MM.1S (cell line): ENCODE data around the gene VIM.

ENCODE experiments used
- EZH2 ChIP-seq: fragments of 300-600 bp; sonication (generic); optimal IDR thresholded peaks from 2 replicates; pipeline ENCODE3; 2017; ENCODE audit warnings: low read depth, mild to moderate bottlenecking, antibody characterized with exemption, low read length, mixed read lengths
- EZH2phosphoT487 ChIP-seq: fragments of 300-600 bp; sonication (generic); IDR thresholded peaks from 2 replicates; pipeline ENCODE4 v1.6.1; 2018; ENCODE audit warnings: antibody characterized with exemption, low read length
- TF ChIP-seq, protein P1 (sequence below): fragments of 300-600 bp; sonication (generic); IDR thresholded peaks from 2 replicates; pipeline ENCODE4 v1.5.1; 2016; ENCODE audit warnings: antibody characterized with exemption, low read length, mixed read lengths

DNA sequence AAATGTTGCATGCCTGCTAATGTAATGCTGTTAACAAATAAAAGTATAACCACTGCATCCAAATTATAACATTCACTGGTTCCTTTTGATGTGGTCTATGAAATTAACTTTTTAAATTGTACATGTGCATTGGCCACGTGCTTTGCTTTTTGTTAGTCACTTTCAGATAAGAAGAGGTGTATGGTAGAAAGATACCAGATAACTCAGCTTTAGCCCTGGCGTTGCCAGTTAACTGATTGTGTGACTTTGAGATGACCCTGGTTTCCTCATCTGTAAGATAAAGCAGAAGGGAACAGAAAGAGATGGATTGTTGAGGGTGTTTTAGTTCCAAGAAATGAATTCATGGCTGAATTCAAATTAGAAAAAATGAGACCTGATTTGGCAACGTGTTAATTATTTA, 24.6 kb upstream of the VIM start:
- TF ChIP-seq, protein P1, sequence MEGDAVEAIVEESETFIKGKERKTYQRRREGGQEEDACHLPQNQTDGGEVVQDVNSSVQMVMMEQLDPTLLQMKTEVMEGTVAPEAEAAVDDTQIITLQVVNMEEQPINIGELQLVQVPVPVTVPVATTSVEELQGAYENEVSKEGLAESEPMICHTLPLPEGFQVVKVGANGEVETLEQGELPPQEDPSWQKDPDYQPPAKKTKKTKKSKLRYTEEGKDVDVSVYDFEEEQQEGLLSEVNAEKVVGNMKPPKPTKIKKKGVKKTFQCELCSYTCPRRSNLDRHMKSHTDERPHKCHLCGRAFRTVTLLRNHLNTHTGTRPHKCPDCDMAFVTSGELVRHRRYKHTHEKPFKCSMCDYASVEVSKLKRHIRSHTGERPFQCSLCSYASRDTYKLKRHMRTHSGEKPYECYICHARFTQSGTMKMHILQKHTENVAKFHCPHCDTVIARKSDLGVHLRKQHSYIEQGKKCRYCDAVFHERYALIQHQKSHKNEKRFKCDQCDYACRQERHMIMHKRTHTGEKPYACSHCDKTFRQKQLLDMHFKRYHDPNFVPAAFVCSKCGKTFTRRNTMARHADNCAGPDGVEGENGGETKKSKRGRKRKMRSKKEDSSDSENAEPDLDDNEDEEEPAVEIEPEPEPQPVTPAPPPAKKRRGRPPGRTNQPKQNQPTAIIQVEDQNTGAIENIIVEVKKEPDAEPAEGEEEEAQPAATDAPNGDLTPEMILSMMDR, result no peak
- TF ChIP-seq EZH2phosphoT487 (no peak), EZH2 (no peak)
